IPS DF 6.9 (cell line): ENCODE measurements around the gene TECTB.
"Not testable (repeated sequence)": the region's sequence is repeated elsewhere in the genome, so short reads cannot be mapped to it uniquely, and the experiment has no call there.

ENCODE experiments used
- DNase-seq: peaks from one replicate; pipeline ENCODE4 v3.0.0-alpha.2; 2013; ENCODE audit warnings: low read depth, low spot score
- H3K27ac ChIP-seq: one replicate; pipeline ENCODE4 v1.5.1; 2013; ENCODE audit warnings: low read length, control low read depth
- H3K27me3 ChIP-seq: 2 replicates; pipeline ENCODE4 v1.6.1; 2013; ENCODE audit warnings: mild to moderate bottlenecking, low read length; ENCODE audit not compliant: control insufficient read depth, insufficient read depth
- H3K36me3 ChIP-seq: 2 replicates; pipeline ENCODE4 v1.6.1; 2013; ENCODE audit warnings: low read length; ENCODE audit not compliant: control insufficient read depth, insufficient read depth
- H3K4me1 ChIP-seq: 2 replicates; pipeline ENCODE4 v1.6.1; 2013; ENCODE audit warnings: low read length; ENCODE audit not compliant: control insufficient read depth, insufficient read depth
- H3K4me3 ChIP-seq: 2 replicates; pipeline ENCODE4 v1.5.1; 2013; ENCODE audit warnings: mild to moderate bottlenecking, low read length
- H3K9me3 ChIP-seq: 2 replicates; pipeline ENCODE4 v1.6.1; 2013; ENCODE audit warnings: low read length, inconsistent platforms; ENCODE audit not compliant: control insufficient read depth, insufficient read depth
- WGBS: extraction: QIAGEN DNeasy Blood & Tissue Kit; methylation state at CpG from one replicate; pipeline ENCODE4 v1.1.7; 2013; ENCODE audit warnings: mixed read lengths, missing lambda C conversion rate; ENCODE audit not compliant: insufficient read length, insufficient coverage; 5-methylcytosine and 5-hydroxymethylcytosine counted together

TECTB gene

DNA sequence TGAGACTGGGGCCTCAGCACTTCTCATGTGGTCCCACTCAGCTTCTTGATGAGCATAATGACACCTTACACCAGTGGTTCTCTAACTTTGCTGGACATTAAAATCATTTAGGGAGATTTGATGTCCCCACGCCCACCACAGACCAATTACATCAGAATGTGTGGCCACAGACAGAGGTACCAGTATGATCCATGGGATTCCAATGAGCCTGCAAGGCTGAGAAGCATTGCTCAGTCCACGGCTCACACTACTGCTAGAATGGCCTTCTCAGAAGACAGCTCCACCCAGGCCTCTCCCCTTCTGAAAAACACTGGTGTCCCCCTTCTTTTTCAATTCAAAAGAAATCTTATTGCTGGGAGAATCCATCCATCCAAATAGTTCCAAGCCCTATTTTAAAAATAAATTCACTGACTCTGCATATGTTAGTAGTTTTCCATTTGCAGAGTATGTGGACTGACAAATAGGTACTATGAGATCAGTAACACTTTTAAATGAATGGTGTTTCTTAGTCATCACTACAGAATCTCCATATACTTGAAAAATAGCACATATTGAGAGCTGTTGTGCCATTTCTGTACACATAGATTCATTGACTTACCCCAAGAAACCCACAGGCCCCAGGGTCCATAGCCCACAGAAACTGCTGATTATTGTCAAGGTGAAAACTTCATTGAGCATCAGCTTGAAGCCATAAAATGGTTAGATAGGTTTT, 34.5 kb upstream of the TECTB start:
- DNase-seq, result no peak
- no peaks in the 10 kb centered on the region for H3K27me3 ChIP-seq
- no peak overlapping the region for H3K27ac ChIP-seq
- no peak overlapping the region for H3K4me3 ChIP-seq
- no peaks in the 10 kb centered on the region for H3K36me3 ChIP-seq
- no peaks in the 10 kb centered on the region for H3K9me3 ChIP-seq
- H3K4me1 ChIP-seq, result no peaks in the 10 kb centered on the region
- WGBS, result no CpG with 5 or more reads among the region's 2 CpGs

DNA sequence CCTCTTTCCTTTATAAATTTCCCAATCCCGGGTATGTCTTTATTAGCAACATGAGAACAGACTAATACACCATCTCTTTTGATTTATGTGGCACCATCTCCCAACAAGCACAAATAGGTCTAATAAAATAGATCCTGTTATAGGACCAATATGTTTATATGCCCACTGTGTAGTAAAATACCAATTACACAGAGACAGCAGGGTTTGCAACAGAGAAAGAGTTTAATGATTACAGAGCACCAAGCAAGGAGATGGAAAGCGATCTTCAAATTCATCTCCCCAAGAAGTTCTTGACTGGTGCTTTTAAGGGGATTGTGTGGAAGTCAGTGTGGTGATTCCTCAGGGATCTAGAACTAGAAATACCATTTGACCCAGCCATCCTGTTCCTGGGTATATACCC, 33.5 kb upstream of the TECTB start:
- no peaks in the 10 kb centered on the region for H3K4me1 ChIP-seq
- WGBS, result no CpG with 5 or more reads among the region's 2 CpGs
- H3K27me3 ChIP-seq, result no peaks in the 10 kb centered on the region
- H3K9me3 ChIP-seq, result no peaks in the 10 kb centered on the region
- no peak overlapping the region for H3K27ac ChIP-seq
- DNase-seq, result no peak
- H3K36me3 ChIP-seq, result no peaks in the 10 kb centered on the region
- H3K4me3 ChIP-seq, result no peak overlapping the region

GRCh38 chr10:112250555-112250954, 32.6 kb upstream of the TECTB start:
- Histone ChIP-seq H3K36me3 (no peaks in the 10 kb centered on the region), H3K27me3 (no peaks in the 10 kb centered on the region), H3K9me3 (no peaks in the 10 kb centered on the region), H3K27ac (no peak overlapping the region), H3K4me1 (no peaks in the 10 kb centered on the region), H3K4me3 (no peak overlapping the region)
- 100% methylated on average over 1 of the region's 2 CpGs for WGBS
- DNase-seq, result no peak

DNA sequence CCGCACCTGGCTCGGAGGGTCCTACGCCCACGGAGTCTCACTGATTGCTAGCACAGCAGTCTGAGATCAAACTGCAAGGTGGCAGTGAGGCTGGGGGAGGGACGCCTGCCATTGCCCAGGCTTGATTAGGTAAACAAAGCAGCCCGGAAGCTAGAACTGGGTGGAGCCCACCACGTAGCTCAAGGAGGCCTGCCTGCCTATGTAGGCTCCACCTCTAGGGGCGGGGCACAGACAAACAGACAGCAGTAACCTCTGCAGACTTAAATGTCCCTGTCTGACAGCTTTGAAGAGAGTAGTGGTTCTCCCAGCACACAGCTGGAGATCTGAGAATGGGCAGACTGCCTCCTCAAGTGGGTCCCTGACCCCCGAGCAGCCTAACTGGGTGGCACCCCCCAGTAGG, 32.0 kb upstream of the TECTB start:
- no CpG with 5 or more reads among the region's 9 CpGs for WGBS

DNA sequence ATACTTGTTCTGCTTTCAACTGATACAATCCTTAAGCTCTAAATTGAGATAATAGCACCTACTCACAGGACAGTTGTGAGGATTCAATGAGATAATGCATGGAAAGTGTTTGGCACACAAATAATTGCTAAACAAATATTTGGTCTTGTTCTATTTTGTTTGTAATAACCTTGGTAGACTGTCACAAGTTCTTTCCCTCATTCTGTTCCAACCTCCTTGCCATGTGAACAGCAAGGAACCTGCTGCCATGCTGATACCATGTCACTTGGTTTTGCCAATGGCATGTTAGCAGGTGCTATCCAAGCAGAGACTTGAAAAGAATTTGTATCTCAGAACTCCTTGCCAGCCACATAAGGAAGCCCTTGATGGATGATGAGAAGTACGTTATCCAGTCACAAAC, 24.8 kb upstream of the TECTB start:
- H3K36me3 ChIP-seq, result no peaks in the 10 kb centered on the region
- H3K4me3 ChIP-seq, result no peak overlapping the region
- no peak for DNase-seq
- no peak overlapping the region for H3K27ac ChIP-seq
- no peaks in the 10 kb centered on the region for H3K4me1 ChIP-seq
- H3K9me3 ChIP-seq, result no peaks in the 10 kb centered on the region
- H3K27me3 ChIP-seq, result no peaks in the 10 kb centered on the region
- WGBS, result no CpG with 5 or more reads among the region's 1 CpG

More for the DNA sequence above, 32.0 kb upstream of the TECTB start:
- H3K27ac ChIP-seq, DNase-seq, H3K4me1 ChIP-seq, H3K9me3 ChIP-seq, H3K4me3 ChIP-seq, H3K36me3 ChIP-seq, H3K27me3 ChIP-seq: not testable (repeated sequence)

- no peak for DNase-seq
- H3K4me3 ChIP-seq, result no peak overlapping the region
- no peaks in the 10 kb centered on the region for H3K27me3 ChIP-seq
- no peaks in the 10 kb centered on the region for H3K9me3 ChIP-seq
- H3K36me3 ChIP-seq, result no peaks in the 10 kb centered on the region
- no peaks in the 10 kb centered on the region for H3K4me1 ChIP-seq
- H3K27ac ChIP-seq, result no peak overlapping the region
These were observed 23.5 kb upstream of the TECTB start for GRCh38 chr10:112259688-112260087.

DNA sequence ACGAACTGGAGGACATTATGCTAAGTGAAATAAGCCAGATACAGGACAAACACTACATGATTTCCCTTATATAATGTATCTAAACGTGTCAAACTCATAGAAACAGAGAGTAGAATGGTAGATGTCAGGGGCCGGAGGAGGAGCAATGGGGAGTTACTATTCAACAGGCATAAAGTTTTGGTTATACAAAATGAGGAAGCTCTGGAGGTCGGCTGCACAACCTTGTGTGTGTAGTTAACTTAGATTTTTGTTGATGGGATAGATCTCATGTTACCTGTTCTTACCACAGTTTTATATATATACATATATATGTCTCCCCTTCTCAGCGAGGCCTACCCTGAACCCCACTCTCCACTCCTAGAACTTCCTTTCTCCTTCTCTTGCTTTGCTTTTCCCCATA, 22.4 kb upstream of the TECTB start:
- Histone ChIP-seq H3K36me3 (no peaks in the 10 kb centered on the region), H3K4me3 (no peak overlapping the region), H3K9me3 (no peaks in the 10 kb centered on the region), H3K27me3 (no peaks in the 10 kb centered on the region), H3K4me1 (no peaks in the 10 kb centered on the region), H3K27ac (no peak overlapping the region)
- no CpG with 5 or more reads among the region's 5 CpGs for WGBS
- no peak for DNase-seq

DNA sequence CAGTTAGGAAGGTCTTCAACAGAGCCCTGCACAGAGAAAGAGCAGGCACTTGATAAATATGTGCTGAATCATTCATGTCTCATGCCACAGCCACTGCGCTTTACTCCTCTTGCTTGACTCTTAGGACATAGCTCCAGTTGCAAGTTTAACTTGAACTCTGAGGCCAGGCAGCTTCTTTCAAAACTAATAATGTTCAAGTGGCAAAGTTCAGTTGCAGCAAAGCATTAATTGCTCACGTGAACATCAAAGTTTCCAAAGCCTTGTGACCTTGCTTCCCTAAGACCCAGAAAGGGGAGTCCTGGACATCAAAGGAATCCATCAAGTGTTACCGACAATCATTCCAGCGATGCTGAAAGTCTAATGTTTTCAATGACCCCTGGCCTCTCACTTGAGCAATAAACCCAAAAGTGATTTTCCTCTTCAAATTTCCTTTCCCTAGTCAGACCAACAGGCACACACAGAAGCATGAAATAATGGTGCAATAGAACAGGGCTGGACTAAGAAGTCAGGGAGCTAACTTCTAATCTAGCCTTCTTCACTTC, 21.8 kb upstream of the TECTB start:
- DNase-seq, result no peak
- Histone ChIP-seq H3K36me3 (no peaks in the 10 kb centered on the region), H3K27ac (no peak overlapping the region), H3K9me3 (no peaks in the 10 kb centered on the region), H3K4me3 (no peak overlapping the region), H3K4me1 (no peaks in the 10 kb centered on the region), H3K27me3 (no peaks in the 10 kb centered on the region)
- no CpG with 5 or more reads among the region's 4 CpGs for whole genome bisulfite sequencing

GRCh38 chr10:112262546-112262945, 20.7 kb upstream of the TECTB start:
- Histone ChIP-seq H3K27me3 (no peaks in the 10 kb centered on the region; the same call in 1 of the 2 replicates), H3K27ac (no peak overlapping the region), H3K4me3 (no peak overlapping the region), H3K9me3 (no peaks in the 10 kb centered on the region), H3K36me3 (no peaks in the 10 kb centered on the region), H3K4me1 (no peaks in the 10 kb centered on the region)
- WGBS, result no CpG with 5 or more reads among the region's 6 CpGs
- DNase-seq, result no peak

DNA sequence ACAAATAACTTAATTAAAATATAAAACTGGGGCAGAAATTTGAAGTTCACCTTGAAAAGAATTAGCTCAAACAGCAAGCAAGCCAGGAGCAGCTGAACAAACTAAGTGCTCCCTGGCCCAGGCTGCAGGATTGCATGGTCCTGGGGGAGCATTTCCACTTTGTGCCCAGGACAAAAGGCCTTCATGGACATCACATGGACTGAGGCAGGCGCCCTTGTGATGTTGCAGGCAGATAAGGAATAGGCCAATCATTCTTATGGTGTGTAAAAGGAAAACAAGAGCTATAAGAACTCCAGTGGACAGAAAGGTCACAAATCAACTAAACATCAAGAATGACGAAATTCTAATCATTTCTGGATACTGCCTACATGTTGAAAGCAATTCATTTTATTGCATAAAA, 17.5 kb upstream of the TECTB start:
- Histone ChIP-seq H3K27ac (no peak overlapping the region), H3K4me1 (no peaks in the 10 kb centered on the region), H3K36me3 (no peaks in the 10 kb centered on the region), H3K27me3 (no peaks in the 10 kb centered on the region; the same call in 1 of the 2 replicates), H3K9me3 (no peaks in the 10 kb centered on the region), H3K4me3 (no peak overlapping the region)
- no peak for DNase-seq
- no CpG with 5 or more reads among the region's 2 CpGs for WGBS

GRCh38 chr10:112269266-112269665, 13.9 kb upstream of the TECTB start:
- no peak overlapping the region for H3K4me3 ChIP-seq
- DNase-seq, result no peak
- no peaks in the 10 kb centered on the region for H3K36me3 ChIP-seq
- H3K27ac ChIP-seq, result no peak overlapping the region
- no peaks in the 10 kb centered on the region for H3K4me1 ChIP-seq
- H3K9me3 ChIP-seq, result no peaks in the 10 kb centered on the region
- no peaks in the 10 kb centered on the region; the same call in 1 of the 2 replicates for H3K27me3 ChIP-seq
